Gastroesophageal sphincter (tissue), 3 donors: Measurements from ENCODE around the gene HLA-DMB.

Experiments
- EP300 ChIP-seq: sonication (generic); formaldehyde crosslinking; IDR thresholded peaks from one replicate; pipeline ENCODE4 v1.6.1; 2017; ENCODE audit warnings: antibody characterized with exemption, mild to moderate bottlenecking
- TF ChIP-seq, protein P1 (sequence below), 4 experiments: fragments of 200-600 bp in 2 of 4; fragments of 450-650 bp in 2 of 4; sonication (generic) in 1 of 4; IDR thresholded peaks; one replicate each; pipeline ENCODE4 v1.5.1; 2017 to 2019; ENCODE audit warnings: antibody characterized with exemption in 4 of 4, mild to moderate bottlenecking in 2 of 4, moderate library complexity in 2 of 4

GRCh38 chr6:32945953-32946352 is 5.1 kb upstream of the HLA-DMB start:
- TF ChIP-seq EP300, result no peak
- TF ChIP-seq, protein P1, sequence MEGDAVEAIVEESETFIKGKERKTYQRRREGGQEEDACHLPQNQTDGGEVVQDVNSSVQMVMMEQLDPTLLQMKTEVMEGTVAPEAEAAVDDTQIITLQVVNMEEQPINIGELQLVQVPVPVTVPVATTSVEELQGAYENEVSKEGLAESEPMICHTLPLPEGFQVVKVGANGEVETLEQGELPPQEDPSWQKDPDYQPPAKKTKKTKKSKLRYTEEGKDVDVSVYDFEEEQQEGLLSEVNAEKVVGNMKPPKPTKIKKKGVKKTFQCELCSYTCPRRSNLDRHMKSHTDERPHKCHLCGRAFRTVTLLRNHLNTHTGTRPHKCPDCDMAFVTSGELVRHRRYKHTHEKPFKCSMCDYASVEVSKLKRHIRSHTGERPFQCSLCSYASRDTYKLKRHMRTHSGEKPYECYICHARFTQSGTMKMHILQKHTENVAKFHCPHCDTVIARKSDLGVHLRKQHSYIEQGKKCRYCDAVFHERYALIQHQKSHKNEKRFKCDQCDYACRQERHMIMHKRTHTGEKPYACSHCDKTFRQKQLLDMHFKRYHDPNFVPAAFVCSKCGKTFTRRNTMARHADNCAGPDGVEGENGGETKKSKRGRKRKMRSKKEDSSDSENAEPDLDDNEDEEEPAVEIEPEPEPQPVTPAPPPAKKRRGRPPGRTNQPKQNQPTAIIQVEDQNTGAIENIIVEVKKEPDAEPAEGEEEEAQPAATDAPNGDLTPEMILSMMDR (IDR thresholded peaks at IDR 0.05), result no peak
